OCI-LY1 (cell line): ENCODE results near the gene TJP3.

Source experiments
- CTCF ChIP-seq: fragments of 200-600 bp; sonication (generic), shearing (Covaris generic); IDR thresholded peaks from 2 replicates; pipeline ENCODE4 v1.5.1; 2017; ENCODE audit warnings: mild to moderate bottlenecking, antibody characterized with exemption, low read length, moderate library complexity, mixed read lengths
- EZH2 ChIP-seq: fragments of 200-600 bp; sonication (generic), shearing (Covaris generic); IDR thresholded peaks from 2 replicates; pipeline ENCODE4 v1.8.0; 2017; ENCODE audit warnings: borderline replicate concordance, mixed run types, mild to moderate bottlenecking, antibody characterized with exemption, low read length, moderate library complexity, mixed read lengths

- no peak for TF ChIP-seq EZH2
- TF ChIP-seq CTCF: no peak
Measured at GRCh38 chr19:3782330-3782729, 74.1 kb downstream of the TJP3 start.
